NCI-H1048 (cell line): ENCODE results near the gene CYB5RL.
"Not testable (repeated sequence)": the region's sequence is repeated elsewhere in the genome, so short reads cannot be mapped to it uniquely, and the experiment has no call there.

Source experiments
- DNase-seq: peaks from one replicate; lab custom pipeline; 2025; lab: John Stamatoyannopoulos, UW

The CYB5RL gene

GRCh38 chr1:54199765-54200518, at the start of gene CYB5RL, which contains the start of gene MRPL37:
TSS of gene CYB5RL (minus strand) at chr1:54200030. CDS start at chr1:54195616, 4,414 bp downstream.
TSS of gene MRPL37 (plus strand) at chr1:54200167. CDS start at chr1:54200244, 77 bp downstream.
- peak; percentile 88 for DNase-seq

GRCh38 chr1:54248966-54249365, 49.1 kb upstream of the CYB5RL start:
- no peak for DNase-seq

GRCh38 chr1:54247863-54248515, 48.2 kb upstream of the CYB5RL start:
- DNase-seq, result no peak

- DNase-seq, result no peak
Measured at GRCh38 chr1:54246116-54246721, 46.4 kb upstream of the CYB5RL start.

GRCh38 chr1:54245501-54245900, 45.7 kb upstream of the CYB5RL start:
- no peak for DNase-seq

GRCh38 chr1:54244655-54245054, 44.8 kb upstream of the CYB5RL start:
- no peak for DNase-seq

GRCh38 chr1:54243022-54243421, 43.2 kb upstream of the CYB5RL start:
- DNase-seq, result no peak

- no peak for DNase-seq
Measured at GRCh38 chr1:54241364-54241763, 41.5 kb upstream of the CYB5RL start.

- no peak for DNase-seq
Measured at GRCh38 chr1:54240741-54241335, 41.0 kb upstream of the CYB5RL start.

- no peak for DNase-seq
Measured at GRCh38 chr1:54239631-54240031, 39.8 kb upstream of the CYB5RL start.

- DNase-seq, result no peak
Measured at GRCh38 chr1:54239035-54239383, 39.2 kb upstream of the CYB5RL start.

GRCh38 chr1:54238353-54239034, 38.7 kb upstream of the CYB5RL start:
- DNase-seq, result no peak

GRCh38 chr1:54237586-54237985, 37.8 kb upstream of the CYB5RL start:
- no peak for DNase-seq

- no peak for DNase-seq
Measured at GRCh38 chr1:54234284-54234683, 34.5 kb upstream of the CYB5RL start.

GRCh38 chr1:54233196-54233595, 33.4 kb upstream of the CYB5RL start:
- DNase-seq, result not testable (repeated sequence)

- no peak for DNase-seq
Measured at GRCh38 chr1:54230507-54231339, 30.9 kb upstream of the CYB5RL start.

GRCh38 chr1:54229281-54229891, 29.6 kb upstream of the CYB5RL start:
- DNase-seq, result no peak

- no peak for DNase-seq
Measured at GRCh38 chr1:54228638-54229079, 28.8 kb upstream of the CYB5RL start.

- no peak for DNase-seq
Measured at GRCh38 chr1:54227891-54228310, 28.1 kb upstream of the CYB5RL start.

- DNase-seq, result no peak
Measured at GRCh38 chr1:54227091-54227602, 27.3 kb upstream of the CYB5RL start.
